ENCODE data around the gene SLC45A1. TPM values are rescaled to one million over a fixed set of nuclear protein-coding genes. Genes with fewer than 3 reads are reported as not detected.

The SLC45A1 gene
- total RNA-seq, 1 experiment from 2014 or later, result not detected

- DNase-seq (ENCODE audit: low spot score), result no peak
Measured at GRCh38 chr1:8311068-8311718, 6.7 kb upstream of the SLC45A1 start.

GRCh38 chr1:8312235-8313218 lies 5.4 kb upstream of the SLC45A1 start:
- no peak for DNase-seq (ENCODE audit: low spot score)

- no peak for DNase-seq (ENCODE audit: low spot score)
Measured at GRCh38 chr1:8313231-8313630, 4.7 kb upstream of the SLC45A1 start.

- DNase-seq (ENCODE audit: low spot score), result peak; percentile 86
Measured at GRCh38 chr1:8314346-8315280, 3.3 kb upstream of the SLC45A1 start.

GRCh38 chr1:8315573-8316475 lies 2.1 kb upstream of the SLC45A1 start:
- DNase-seq (ENCODE audit: low spot score), result peak; percentile 22

GRCh38 chr1:8318436-8318835 lies 522 bp downstream of the SLC45A1 start:
- DNase-seq (ENCODE audit: low spot score), result no peak

DNA sequence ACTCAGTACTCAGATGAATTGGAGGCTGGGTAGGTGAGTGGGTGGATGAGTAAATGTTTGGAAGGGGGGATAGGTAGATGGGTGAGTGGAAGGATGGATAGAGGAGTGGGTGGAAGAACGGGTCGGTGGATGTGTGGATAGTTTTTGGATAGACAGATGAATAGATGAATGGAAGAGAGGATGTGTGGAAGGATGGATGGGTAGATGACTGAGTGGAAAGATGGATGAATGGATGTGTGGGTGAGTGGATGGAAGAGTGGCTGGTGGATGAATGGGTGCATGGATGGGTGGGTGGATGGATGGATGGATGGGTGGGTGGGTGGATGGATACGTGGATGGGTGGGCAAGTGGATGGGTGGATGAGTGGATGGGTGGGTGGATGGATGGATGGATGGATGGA lies 3.7 kb downstream of the SLC45A1 start:
- DNase-seq (ENCODE audit: low spot score), result no peak

DNA sequence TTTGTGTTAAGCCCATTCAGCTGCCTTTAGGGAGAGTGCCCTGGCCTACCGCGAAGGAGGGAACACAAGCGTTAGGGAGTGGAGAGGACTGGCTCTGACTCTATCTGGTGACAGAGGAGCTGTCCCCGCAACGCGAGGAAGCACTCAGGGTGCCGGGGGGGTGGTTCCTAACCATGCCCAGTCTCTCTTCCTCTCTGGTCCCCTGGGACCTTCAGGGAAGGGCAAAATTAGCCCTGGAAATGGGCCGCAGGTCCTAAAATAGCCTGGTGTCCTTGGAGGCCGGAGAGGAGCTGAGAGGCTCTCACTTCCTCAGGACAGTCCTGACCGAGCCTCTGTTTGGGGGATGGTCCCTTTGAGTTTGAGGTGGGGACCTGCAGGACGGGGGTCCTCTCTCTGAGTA lies 5.8 kb downstream of the SLC45A1 start:
- DNase-seq (ENCODE audit: low spot score), result no peak

- DNase-seq (ENCODE audit: low spot score), result no peak
Measured at GRCh38 chr1:8324176-8324810, 6.4 kb downstream of the SLC45A1 start.

DNA sequence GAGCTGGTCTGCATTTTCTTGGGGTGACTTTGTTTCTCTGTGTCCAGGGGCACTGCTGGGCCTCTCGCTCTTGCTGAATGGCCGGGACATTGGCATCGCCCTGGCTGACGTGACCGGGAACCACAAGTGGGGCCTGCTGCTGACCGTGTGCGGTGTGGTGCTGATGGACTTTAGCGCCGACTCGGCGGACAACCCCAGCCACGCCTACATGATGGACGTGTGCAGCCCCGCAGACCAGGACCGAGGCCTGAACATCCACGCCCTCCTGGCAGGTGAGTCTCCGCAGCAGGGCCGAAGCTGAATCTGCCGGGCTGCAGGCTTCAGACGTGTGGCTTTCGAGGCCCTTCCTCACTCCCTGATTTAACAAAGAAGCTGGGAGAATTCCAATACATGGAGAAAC lies 7.9 kb downstream of the SLC45A1 start:
- no peak for DNase-seq (ENCODE audit: low spot score)

DNA sequence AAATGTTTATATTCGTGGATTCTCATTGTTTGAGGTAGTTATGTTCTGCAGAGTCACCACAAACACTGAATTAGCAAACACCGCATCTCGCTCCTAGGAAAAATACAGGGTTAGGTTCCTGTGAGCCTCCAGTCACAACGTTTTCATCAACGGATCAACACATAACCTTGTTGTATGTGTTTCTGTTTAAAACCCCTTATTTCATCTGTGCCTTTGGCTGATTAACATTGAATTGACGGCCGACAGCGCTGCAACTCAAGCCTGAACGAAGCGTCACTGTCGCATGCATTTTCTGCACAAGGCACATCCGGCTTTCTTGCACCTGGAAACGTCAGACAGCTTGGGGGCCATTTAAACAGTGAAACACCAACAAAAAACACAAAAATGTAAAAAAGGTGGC lies 8.4 kb downstream of the SLC45A1 start:
- no peak for DNase-seq (ENCODE audit: low spot score)

- DNase-seq (ENCODE audit: low spot score), result no peak
Measured at GRCh38 chr1:8328271-8328670, 10.4 kb downstream of the SLC45A1 start.

DNA sequence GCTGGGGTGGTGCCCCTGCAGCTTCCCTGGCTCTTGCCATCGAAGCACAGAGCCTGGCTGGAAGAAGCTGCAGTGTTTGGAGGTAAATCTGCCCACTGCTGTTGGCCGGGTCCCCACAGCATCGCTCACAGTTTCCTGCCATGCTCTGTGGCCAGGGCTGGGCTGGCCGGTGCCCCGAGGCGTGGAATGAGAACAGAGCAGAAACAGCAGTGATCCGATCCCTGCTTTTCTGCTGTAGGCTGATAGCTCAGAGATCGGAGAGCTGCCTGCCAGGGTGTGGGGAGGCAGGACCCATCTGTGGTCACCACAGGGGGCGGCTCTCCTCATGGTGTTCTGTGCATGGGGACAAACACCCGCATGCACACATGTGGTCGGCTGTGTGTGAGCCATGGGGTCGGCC lies 11.5 kb downstream of the SLC45A1 start:
- DNase-seq (ENCODE audit: low spot score), result no peak

DNA sequence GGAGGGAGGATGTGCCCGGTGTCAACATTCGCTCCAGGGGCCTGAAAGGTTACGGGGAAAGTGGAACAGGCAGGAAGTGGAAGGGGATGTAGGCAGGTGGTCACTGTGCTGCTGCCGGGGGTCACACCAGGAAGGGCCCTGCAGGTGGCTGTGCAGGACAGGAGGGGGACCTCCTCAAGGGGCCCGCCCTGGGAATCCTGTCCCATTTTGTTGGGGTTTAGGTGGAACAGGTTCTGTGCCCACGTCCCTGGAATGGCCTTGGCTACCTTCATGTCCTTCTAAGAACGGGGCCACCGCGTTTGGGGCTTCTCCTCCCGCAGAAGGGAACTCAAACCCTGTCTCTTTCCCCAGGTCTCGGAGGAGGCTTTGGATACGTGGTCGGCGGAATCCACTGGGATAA lies 11.9 kb downstream of the SLC45A1 start:
- DNase-seq (ENCODE audit: low spot score), result no peak

DNA sequence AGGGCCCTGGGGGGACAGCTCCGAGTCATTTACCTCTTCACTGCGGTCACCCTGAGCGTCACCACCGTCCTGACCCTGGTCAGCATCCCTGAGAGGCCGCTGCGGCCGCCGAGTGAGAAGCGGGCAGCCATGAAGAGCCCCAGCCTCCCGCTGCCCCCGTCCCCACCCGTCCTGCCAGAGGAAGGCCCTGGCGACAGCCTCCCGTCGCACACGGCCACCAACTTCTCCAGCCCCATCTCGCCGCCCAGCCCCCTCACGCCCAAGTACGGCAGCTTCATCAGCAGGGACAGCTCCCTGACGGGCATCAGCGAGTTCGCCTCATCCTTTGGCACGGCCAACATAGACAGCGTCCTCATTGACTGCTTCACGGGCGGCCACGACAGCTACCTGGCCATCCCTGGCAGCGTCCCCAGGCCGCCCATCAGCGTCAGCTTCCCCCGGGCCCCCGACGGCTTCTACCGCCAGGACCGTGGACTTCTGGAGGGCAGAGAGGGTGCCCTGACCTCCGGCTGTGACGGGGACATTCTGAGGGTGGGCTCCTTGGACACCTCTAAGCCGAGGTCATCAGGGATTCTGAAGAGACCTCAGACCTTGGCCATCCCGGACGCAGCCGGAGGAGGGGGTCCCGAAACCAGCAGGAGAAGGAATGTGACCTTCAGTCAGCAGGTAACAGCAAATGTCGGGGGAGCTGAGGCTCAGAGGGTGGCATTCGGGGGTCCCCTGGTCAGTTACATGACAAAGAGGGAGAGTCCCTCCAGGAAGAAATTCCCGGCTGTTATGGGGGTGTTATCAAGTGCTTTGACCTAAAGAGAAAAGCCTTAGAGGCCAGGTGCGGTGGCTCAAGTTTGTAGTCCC lies 12.6 kb downstream of the SLC45A1 start:
- DNase-seq (ENCODE audit: low spot score), result no peak

- DNase-seq (ENCODE audit: low spot score), result no peak
Measured at GRCh38 chr1:8332806-8333205, 14.9 kb downstream of the SLC45A1 start.

- no peak for DNase-seq (ENCODE audit: low spot score)
Measured at GRCh38 chr1:8333246-8333987, 15.5 kb downstream of the SLC45A1 start.

DNA sequence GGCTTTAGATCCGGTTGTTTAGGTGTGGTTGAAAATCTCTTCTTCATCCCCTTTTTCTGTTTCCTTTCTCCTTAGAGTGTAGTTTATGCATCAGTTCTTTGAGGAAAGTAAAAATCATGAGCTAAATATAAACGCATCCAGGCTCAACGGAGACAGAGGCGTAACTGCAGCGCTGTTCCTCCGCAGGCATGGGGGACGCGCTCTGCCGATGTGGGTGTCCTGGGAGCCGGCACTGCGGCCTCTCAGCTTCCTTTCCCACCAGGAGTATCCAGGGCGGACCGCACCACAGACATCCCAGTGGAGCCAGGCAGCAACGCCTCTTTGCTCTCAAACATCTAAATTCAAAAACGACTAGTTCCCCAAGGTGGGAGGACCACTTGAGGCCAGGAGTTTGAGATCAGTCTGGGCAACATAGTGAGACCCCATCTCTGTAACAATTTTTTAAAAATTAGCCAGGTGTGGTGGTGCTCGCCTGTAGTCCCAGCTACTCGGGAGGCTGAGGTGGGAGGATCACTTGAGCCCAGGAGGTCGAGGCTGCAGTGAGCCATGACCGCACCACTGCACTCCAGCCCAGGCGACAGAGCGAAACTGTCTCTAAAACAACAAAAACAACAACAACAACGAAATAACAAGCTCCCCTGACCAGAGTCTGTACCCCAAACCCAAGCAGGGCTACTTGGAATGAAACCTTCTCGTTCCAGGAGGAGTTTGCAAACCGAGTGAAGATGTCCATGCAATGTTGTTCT lies 16.4 kb downstream of the SLC45A1 start:
- no peak for DNase-seq (ENCODE audit: low spot score)

All from HT-29 (cell line).